Measurements from ENCODE around the gene KANSL1. TPM values are rescaled to one million over a fixed set of nuclear protein-coding genes. Genes with fewer than 3 reads are reported as not detected.

KANSL1 gene
- total RNA-seq, 2 donors from 2014 or later: 137 to 144 TPM

- Mint-ChIP-seq H3K4me3 (peak overlapping the region; percentile 89), H3K4me1 (peaks cover 39% of the 10 kb centered on the region), H3K27ac (peak overlapping the region; percentile 93), H3K36me3 (ENCODE audit: low read depth) (peaks cover 7% of the 10 kb centered on the region), H3K27me3 (ENCODE audit: insufficient read depth) (no peaks in the 10 kb centered on the region), H3K9me3 (peaks cover 3% of the 10 kb centered on the region)
- 0% methylated on average over 7 of the region's 7 CpGs for WGBS, 2 experiments (ENCODE audit: insufficient coverage in 1 of 2, insufficient read length in 1 of 2)
- no peak for DNase-seq
- no peak for TF ChIP-seq CTCF (conservative IDR thresholded peaks at IDR 0.05)
- H3K4me3 ChIP-seq (ENCODE audit: low read length): peak overlapping the region; percentile 88
- H3K27me3 ChIP-seq (ENCODE audit: control insufficient read depth, insufficient read depth, low read length, poor library complexity, severe bottlenecking): no peaks in the 10 kb centered on the region
- peak overlapping the region; percentile 95 for H3K9ac ChIP-seq (ENCODE audit: extremely low read depth, low read length, poor library complexity, severe bottlenecking)
- H3K9me3 ChIP-seq (ENCODE audit: control insufficient read depth, low read length): peaks cover 4% of the 10 kb centered on the region
- H3K4me1 ChIP-seq (ENCODE audit: control insufficient read depth, insufficient read depth, low read length): peaks cover 8% of the 10 kb centered on the region
- H3K27ac ChIP-seq (ENCODE audit: low read depth, low read length): peak overlapping the region; percentile 92
- peaks cover 2% of the 10 kb centered on the region for H3K36me3 ChIP-seq (ENCODE audit: control insufficient read depth, insufficient read depth, low read length)
Measured at GRCh38 chr17:46192189-46192438, 1.1 kb downstream of the KANSL1 start.

- H3K36me3 ChIP-seq (ENCODE audit: control insufficient read depth, insufficient read depth, low read length): no peaks in the 10 kb centered on the region
- no peaks in the 10 kb centered on the region for H3K27me3 ChIP-seq (ENCODE audit: control insufficient read depth, insufficient read depth, low read length, poor library complexity, severe bottlenecking)
- peaks cover 8% of the 10 kb centered on the region for H3K4me1 ChIP-seq (ENCODE audit: control insufficient read depth, insufficient read depth, low read length)
- Mint-ChIP-seq H3K27ac (peak overlapping the region; percentile 93), H3K9me3 (no peaks in the 10 kb centered on the region), H3K36me3 (ENCODE audit: low read depth) (peaks cover 4% of the 10 kb centered on the region), H3K4me3 (peak overlapping the region; percentile 89), H3K27me3 (ENCODE audit: insufficient read depth) (no peaks in the 10 kb centered on the region), H3K4me1 (peaks cover 44% of the 10 kb centered on the region)
- peak overlapping the region; percentile 88 for H3K4me3 ChIP-seq (ENCODE audit: low read length)
- no peak for TF ChIP-seq CTCF (conservative IDR thresholded peaks at IDR 0.05)
- H3K9me3 ChIP-seq (ENCODE audit: control insufficient read depth, low read length): no peaks in the 10 kb centered on the region
- 0 to 3% methylated on average over 5 to 15 of the region's 20 CpGs for WGBS, 2 experiments (ENCODE audit: insufficient coverage in 1 of 2, insufficient read length in 1 of 2)
- H3K9ac ChIP-seq (ENCODE audit: extremely low read depth, low read length, poor library complexity, severe bottlenecking): peak overlapping the region; percentile 95
- DNase-seq: peak; percentile 85
- H3K27ac ChIP-seq (ENCODE audit: low read depth, low read length): peak overlapping the region; percentile 92
Measured at GRCh38 chr17:46191322-46192188, 1.7 kb downstream of the KANSL1 start.

- no peaks in the 10 kb centered on the region for H3K27me3 Mint-ChIP-seq (ENCODE audit: insufficient read depth)
- H3K27ac Mint-ChIP-seq: peak overlapping the region; percentile 59
- Histone ChIP-seq H3K27me3 (ENCODE audit: control insufficient read depth, insufficient read depth, low read length, poor library complexity, severe bottlenecking) (no peaks in the 10 kb centered on the region), H3K27ac (ENCODE audit: low read depth, low read length) (no peak overlapping the region), H3K36me3 (ENCODE audit: control insufficient read depth, insufficient read depth, low read length) (no peaks in the 10 kb centered on the region), H3K9me3 (ENCODE audit: control insufficient read depth, low read length) (no peaks in the 10 kb centered on the region), H3K4me3 (ENCODE audit: low read length) (peak overlapping the region; percentile 88), H3K4me1 (ENCODE audit: control insufficient read depth, insufficient read depth, low read length) (peaks cover 8% of the 10 kb centered on the region), H3K9ac (ENCODE audit: extremely low read depth, low read length, poor library complexity, severe bottlenecking) (peak overlapping the region; percentile 95)
- no peak for TF ChIP-seq CTCF (conservative IDR thresholded peaks at IDR 0.05)
- peaks cover 46% of the 10 kb centered on the region for H3K4me1 Mint-ChIP-seq
- H3K9me3 Mint-ChIP-seq: no peaks in the 10 kb centered on the region
- no peaks in the 10 kb centered on the region for H3K36me3 Mint-ChIP-seq (ENCODE audit: low read depth)
- H3K4me3 Mint-ChIP-seq: peak overlapping the region; percentile 89
- DNase-seq: no peak
- 75 to 86% methylated on average over 2 of the region's 4 CpGs for WGBS, 2 experiments (ENCODE audit: insufficient coverage in 1 of 2, insufficient read length in 1 of 2)
Measured at GRCh38 chr17:46190763-46191162, 2.5 kb downstream of the KANSL1 start.
